IMR-90 (cell line): Measurements from ENCODE around the gene ESD. TPM values are rescaled to one million over a fixed set of nuclear protein-coding genes. Genes with fewer than 3 reads are reported as not detected.

Experiments
- ATAC-seq: fragments of 200-7000 bp; cut with Tn5 transposase; 2 replicates; pipeline ENCODE4 v1.9.1; 2020; ENCODE audit warnings: low read depth, mild to moderate bottlenecking, moderate library complexity
- BruUV-seq: library from RNA; stranded (reverse); fragments of 400-500 nt; replicated peaks from 2 replicates; lab custom pipeline; 2021; lab: Mats Ljungman, UMichigan
- CTCF ChIA-PET: fragments of 300-600 bp; formaldehyde crosslinking; extraction: SDS; loops from one replicate; lab custom pipeline; 2021; ENCODE audit warnings: antibody characterized with exemption; lab: Yijun Ruan, JAX
- POLR2A ChIA-PET: fragments of 300-600 bp; sonication (Branson Sonifier 250); formaldehyde crosslinking; loops from one replicate; lab custom pipeline; 2022; ENCODE audit warnings: antibody characterized with exemption; ENCODE audit not compliant: unreplicated experiment; lab: Charles Lee
- DNase-seq: peaks from one replicate; pipeline ENCODE4 v3.0.0; 2013
- H2AFZ ChIP-seq: replicated peaks from 2 replicates; pipeline ENCODE3; 2013; ENCODE audit warnings: low read length, mild to moderate bottlenecking; ENCODE audit not compliant: poor library complexity
- H2AK5ac ChIP-seq: 2 replicates; pipeline ENCODE4 v1.6.1; 2013; ENCODE audit warnings: low read depth, low read length, inconsistent platforms
- H2AK9ac ChIP-seq: replicated peaks from 2 replicates; pipeline ENCODE3; 2013; ENCODE audit warnings: mild to moderate bottlenecking, low read depth, low read length, moderate library complexity; ENCODE audit not compliant: poor library complexity
- H2BK120ac ChIP-seq: 2 replicates; pipeline ENCODE4 v1.6.1; 2013; ENCODE audit warnings: low read depth, low read length, inconsistent platforms
- H2BK15ac ChIP-seq: 3 replicates; pipeline ENCODE4 v1.6.1; 2013; ENCODE audit warnings: low read depth, low read length, inconsistent platforms
- H2BK20ac ChIP-seq: 2 replicates; pipeline ENCODE4 v1.6.1; 2013; ENCODE audit warnings: low read depth, mild to moderate bottlenecking, inconsistent platforms, low read length, moderate library complexity
- H2BK5ac ChIP-seq: 2 replicates; pipeline ENCODE4 v1.6.1; 2013; ENCODE audit warnings: mild to moderate bottlenecking, low read depth, low read length, inconsistent platforms; ENCODE audit not compliant: poor library complexity, severe bottlenecking
- H3K14ac ChIP-seq: replicated peaks from 2 replicates; pipeline ENCODE4 v1.6.1; 2013; ENCODE audit warnings: low read depth, low read length, inconsistent platforms
- H3K18ac ChIP-seq: 2 replicates; pipeline ENCODE4 v1.6.1; 2013; ENCODE audit warnings: low read depth, low read length, control low read depth
- H3K23ac ChIP-seq: 2 replicates; pipeline ENCODE4 v1.6.1; 2013; ENCODE audit warnings: low read depth, low read length, inconsistent platforms
- H3K27ac ChIP-seq: 2 replicates; pipeline ENCODE4 v1.5.1; 2013; ENCODE audit warnings: mild to moderate bottlenecking, control low read depth, low read length; ENCODE audit not compliant: insufficient read depth
- H3K27me3 ChIP-seq: 2 replicates; pipeline ENCODE4 v1.6.1; 2013; ENCODE audit warnings: low read length; ENCODE audit not compliant: control insufficient read depth, insufficient read depth
- H3K36me3 ChIP-seq: 2 replicates; pipeline ENCODE4 v1.6.1; 2013; ENCODE audit warnings: low read length, mixed read lengths; ENCODE audit not compliant: control insufficient read depth, insufficient read depth
- H3K4ac ChIP-seq: 2 replicates; pipeline ENCODE4 v1.6.1; 2013; ENCODE audit warnings: low read depth, low read length, inconsistent platforms
- H3K4me1 ChIP-seq: 2 replicates; pipeline ENCODE4 v1.6.1; 2013; ENCODE audit warnings: low read length, mixed read lengths; ENCODE audit not compliant: control insufficient read depth, insufficient read depth
- H3K4me2 ChIP-seq: 2 replicates; pipeline ENCODE4 v1.6.1; 2013; ENCODE audit warnings: low read depth, mild to moderate bottlenecking, control low read depth, low read length, moderate library complexity
- H3K4me3 ChIP-seq: 2 replicates; pipeline ENCODE4 v1.5.1; 2013; ENCODE audit warnings: low read depth, mild to moderate bottlenecking, control low read depth, low read length, moderate library complexity; ENCODE audit not compliant: insufficient read depth
- H3K56ac ChIP-seq: 2 replicates; pipeline ENCODE4 v1.6.1; 2013; ENCODE audit warnings: low read length, inconsistent platforms; ENCODE audit not compliant: insufficient read depth; ENCODE audit errors: extremely low read depth
- H3K79me1 ChIP-seq, 2 experiments: 2 replicates each; pipeline ENCODE4 v1.6.1; 2013; ENCODE audit warnings: low read length in 2 of 2, inconsistent platforms in 1 of 2, low read depth in 1 of 2
- H3K9ac ChIP-seq: 2 replicates; pipeline ENCODE4 v1.6.1; 2013; ENCODE audit warnings: low read depth, low read length, control low read depth
- H3K9me1 ChIP-seq: 2 replicates; pipeline ENCODE4 v1.6.1; 2013; ENCODE audit warnings: low read length, inconsistent platforms; ENCODE audit not compliant: insufficient read depth
- H3K9me3 ChIP-seq: 2 replicates; pipeline ENCODE4 v1.6.1; 2013; ENCODE audit warnings: low read length; ENCODE audit not compliant: control insufficient read depth, insufficient read depth
- H4K20me1 ChIP-seq: 2 replicates; pipeline ENCODE4 v1.6.1; 2013; ENCODE audit warnings: low read length, inconsistent platforms; ENCODE audit not compliant: insufficient read depth
- H4K5ac ChIP-seq: 2 replicates; pipeline ENCODE4 v1.6.1; 2013; ENCODE audit warnings: mild to moderate bottlenecking, low read depth, low read length, control low read depth
- H4K8ac ChIP-seq, 2 experiments: 2 replicates each; pipeline ENCODE4 v1.6.1; 2013; ENCODE audit warnings: low read depth in 2 of 2, low read length in 2 of 2, control low read depth in 1 of 2, inconsistent platforms in 1 of 2
- H4K91ac ChIP-seq: 2 replicates; pipeline ENCODE4 v1.6.1; 2013; ENCODE audit warnings: low read depth, low read length, inconsistent platforms; ENCODE audit not compliant: insufficient read depth
- CHD1 ChIP-seq: IDR thresholded peaks from 2 replicates; pipeline ENCODE4 v1.6.1; 2012; ENCODE audit warnings: low read depth, low read length, improper control_type of control experiment
- ELK1 ChIP-seq: fragments of 150-350 bp; IDR thresholded peaks from 2 replicates; pipeline ENCODE4 v1.6.1; 2016; ENCODE audit warnings: low read depth, mild to moderate bottlenecking, low read length, moderate library complexity, borderline replicate concordance
- FOS ChIP-seq: fragments of 150-350 bp; IDR thresholded peaks from 2 replicates; pipeline ENCODE4 v1.6.1; 2016; ENCODE audit warnings: low read depth, low read length
- RFX5 ChIP-seq: IDR thresholded peaks from 2 replicates; pipeline ENCODE4 v1.8.0; 2012; ENCODE audit warnings: low read depth, mild to moderate bottlenecking, low read length, moderate library complexity
- SMC3 ChIP-seq: fragments of 150-350 bp; IDR thresholded peaks from 2 replicates; pipeline ENCODE4 v1.6.1; 2016; ENCODE audit warnings: low read depth, mild to moderate bottlenecking, antibody characterized with exemption, low read length, moderate library complexity
- WGBS, 2 experiments: methylation state at CpG; one replicate each; pipeline versions ENCODE4 v1.1.5 to v1.1.7; 2013; ENCODE audit warnings: missing lambda C conversion rate in 2 of 2; ENCODE audit not compliant: insufficient read length in 1 of 2; ENCODE audit errors: extremely low coverage in 2 of 2; 5-methylcytosine and 5-hydroxymethylcytosine counted together
- dilution Hi-C: fragments of 300-500 bp; cut with HindIII; formaldehyde crosslinking; loops from one replicate; pipeline ENCODE4 v1.14.3; 2018; ENCODE audit warnings: low sequenced_read_pairs; ENCODE audit not compliant: unreplicated experiment
- in situ Hi-C: fragments of 300-500 bp; cut with MboI; formaldehyde crosslinking; loops from 3 replicates; pipeline ENCODE4 v1.14.3; 2019; ENCODE audit warnings: low sequenced_read_pairs, inconsistent platforms, mixed read lengths
- intact Hi-C: fragments of 100-400 bp; cut with micrococcal nuclease; formaldehyde crosslinking; loops from 2 replicates; pipeline ENCODE4 v1.10.0; 2022
- polyA plus RNA-seq, 3 experiments: library from polyadenylated mRNA; depleted of rRNA; stranded (reverse); fragments of >200 nt; gene quantifications; 2 replicates each; pipeline ENCODE4 v1.2.3, GENCODE V29; 2012; ENCODE audit warnings: low replicate concordance in 1 of 3
- total RNA-seq: library from RNA; depleted of rRNA; stranded (reverse); fragments of >200 nt; gene quantifications from 2 replicates; pipeline ENCODE4 v1.2.3, GENCODE V29; 2012

ESD gene
- total and polyA plus RNA-seq, 2 of the 4 experiments (the other 2 are of a cell fraction): 90.4 to 135 TPM

- no peak overlapping the region for H3K4ac ChIP-seq
- no peak overlapping the region for H4K8ac ChIP-seq
- no peak overlapping the region for H3K9ac ChIP-seq
- DNase-seq: no peak
- H3K14ac ChIP-seq: no peak overlapping the region
- H3K56ac ChIP-seq: no peak overlapping the region
- ChIA-PET CTCF (interaction anchor here (0.6 kb wide), 1 partner anchor 207 kb away, joined by 4 read pairs; no protein-coding TSS in a partner anchor), POLR2A (no interaction called here)
- H3K4me1 ChIP-seq: peaks cover 2% of the 10 kb centered on the region
- no CpG with 5 or more reads among the region's 1 CpG for WGBS, 2 experiments
- peaks cover 7% of the 10 kb centered on the region; the same call in 1 of the 2 replicates for H3K9me1 ChIP-seq
- H4K91ac ChIP-seq: no peak overlapping the region
- in situ Hi-C loops (no loop called here), intact Hi-C loops (no loop called here), dilution Hi-C loops (no loop called here)
- no peak overlapping the region for H3K4me2 ChIP-seq
- H2BK20ac ChIP-seq: no peak overlapping the region
- TF ChIP-seq SMC3 (no peak), CHD1 (no peak), RFX5 (no peak), ELK1 (no peak), FOS (no peak)
- no peaks in the 10 kb centered on the region for H3K9me3 ChIP-seq
- no peaks in the 10 kb centered on the region for H4K20me1 ChIP-seq
- no peak overlapping the region for H3K27ac ChIP-seq
- no TSS peak for BruUV-seq
- H2AK9ac ChIP-seq: no peak overlapping the region
- H4K5ac ChIP-seq: no peak overlapping the region
- no peak for ATAC-seq
- no peak overlapping the region for H2BK15ac ChIP-seq
- no peak overlapping the region for H3K4me3 ChIP-seq
- no peak overlapping the region for H2AFZ ChIP-seq
- no peak overlapping the region for H3K23ac ChIP-seq
- no peak overlapping the region for H2BK5ac ChIP-seq
- H3K36me3 ChIP-seq: peaks cover 18% of the 10 kb centered on the region
- H3K18ac ChIP-seq: no peak overlapping the region
- no peaks in the 10 kb centered on the region for H3K79me1 ChIP-seq
- no peak overlapping the region for H2AK5ac ChIP-seq
- H2BK120ac ChIP-seq: no peak overlapping the region
- H3K27me3 ChIP-seq: no peaks in the 10 kb centered on the region
Observed at GRCh38 chr13:46738766-46739165, 58.2 kb downstream of the ESD start.
